Stimulated activated CD8-positive, alpha-beta memory T cell treated with anti-CD3 and anti-CD28 coated beads, Interleukin-7, amount 100 ng/mL, for 48 hours (primary cell): ENCODE results near the gene TMEM213.

Experiments
- DNase-seq, 2 donors: peaks; one replicate each; pipeline ENCODE4 v3.0.0-alpha.2; 2020; ENCODE audit warnings: low read depth in 1 of 2; ENCODE audit errors: extremely low read depth in 1 of 2

TMEM213 gene

DNA sequence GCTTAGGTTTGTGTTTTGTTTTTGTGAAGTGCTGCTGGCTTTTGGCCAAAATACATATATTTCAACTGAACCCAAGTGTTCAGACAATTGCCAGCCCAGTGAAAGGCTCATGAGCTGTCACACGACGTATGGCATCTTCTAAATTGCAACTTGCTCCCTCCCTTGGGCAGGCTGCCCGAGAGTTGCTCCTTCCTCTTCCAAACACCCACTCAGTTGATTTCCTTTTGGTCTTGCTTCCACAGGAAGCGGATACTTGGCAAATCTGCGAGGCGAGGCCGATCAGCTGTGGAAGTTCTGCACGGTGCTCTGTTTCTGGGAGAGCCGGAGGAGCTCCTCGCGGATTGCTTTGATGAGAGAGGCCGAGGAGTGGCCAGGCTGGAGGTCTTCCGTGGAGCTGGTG, 39.8 kb downstream of the TMEM213 start:
- DNase-seq, result no peak

DNA sequence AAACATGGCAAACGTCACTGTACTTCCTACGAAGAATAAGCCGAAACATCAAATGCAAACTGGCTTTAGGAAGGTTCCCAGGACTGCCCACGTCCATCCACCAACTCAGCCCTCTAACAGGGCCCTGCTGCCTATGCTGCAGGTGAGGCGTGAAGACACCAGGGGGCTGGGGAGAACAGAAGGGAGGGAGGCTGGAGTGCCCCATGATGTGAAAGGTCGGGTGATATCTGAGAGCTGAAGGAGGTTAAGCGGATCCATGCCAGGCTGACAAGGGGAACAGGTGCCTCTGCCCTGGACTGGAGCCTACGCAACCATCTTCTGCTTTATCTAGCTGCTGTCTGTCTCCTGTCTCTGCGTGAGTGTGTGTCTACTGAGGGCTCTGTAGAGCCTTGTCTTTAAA, 40.4 kb downstream of the TMEM213 start:
- DNase-seq, result no peak

DNA sequence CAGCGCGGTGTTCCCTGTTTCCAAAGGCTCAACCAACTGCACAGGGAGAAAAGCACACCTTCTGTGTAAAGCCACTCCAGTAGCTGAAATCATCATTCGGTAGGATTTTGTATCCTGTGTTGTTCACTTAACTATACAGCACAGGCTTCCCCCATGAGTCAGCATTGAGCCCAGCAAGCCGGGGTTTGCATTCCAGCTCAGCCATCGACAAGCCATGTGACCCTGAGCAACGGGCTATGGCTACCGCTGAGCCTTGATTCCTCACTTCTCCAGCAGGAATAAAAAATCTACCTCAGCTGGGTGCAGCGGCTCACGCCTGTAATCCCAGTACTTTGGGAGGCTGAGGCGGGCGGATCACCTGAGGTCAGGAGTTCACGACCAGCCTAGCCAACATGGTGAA, 44.3 kb downstream of the TMEM213 start:
- DNase-seq, result no peak

DNA sequence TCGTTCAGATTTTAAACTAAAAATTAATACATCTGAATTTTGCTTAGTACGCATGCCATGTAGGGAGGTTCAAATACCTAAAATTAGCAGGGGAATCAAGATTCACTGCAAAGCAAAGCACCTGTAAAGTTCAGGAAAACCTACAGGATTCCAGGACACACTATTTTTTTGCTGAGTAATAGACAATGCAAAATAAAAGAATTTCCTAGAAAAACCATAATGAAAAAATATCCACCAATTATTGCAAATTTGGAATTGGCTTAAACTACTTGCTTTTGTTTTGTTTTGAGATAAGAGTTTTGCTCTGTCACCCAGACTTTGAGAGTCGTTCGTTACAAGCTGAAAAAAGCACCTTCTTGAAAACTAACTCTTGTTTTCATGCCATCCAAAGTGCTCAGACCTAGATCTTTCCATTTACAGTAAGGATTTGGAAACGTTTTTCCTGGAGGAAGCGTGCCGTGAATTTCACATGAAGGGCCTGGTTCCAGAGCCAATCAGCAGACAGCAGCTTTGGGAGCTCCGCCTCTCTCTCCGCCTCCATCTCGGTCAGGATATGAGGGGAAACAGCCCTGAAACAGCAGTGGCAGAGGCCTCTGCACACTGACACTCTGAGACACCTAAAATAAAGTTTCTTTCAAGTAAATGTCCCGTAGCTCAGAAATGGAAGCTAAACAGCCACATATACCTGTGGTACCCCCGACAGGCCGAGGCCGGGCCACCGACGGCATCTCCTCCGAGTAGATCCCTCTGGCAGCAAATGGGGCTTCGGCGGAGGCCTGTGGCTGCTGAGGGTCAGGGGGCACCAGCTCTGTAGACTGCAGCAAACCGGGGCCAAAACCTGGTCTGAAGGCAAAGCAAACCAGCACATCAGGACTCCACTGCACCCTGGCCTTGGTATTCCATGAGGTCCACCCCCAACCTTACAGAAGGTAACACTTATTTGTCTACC, 46.1 kb downstream of the TMEM213 start:
- DNase-seq, result no peak

DNA sequence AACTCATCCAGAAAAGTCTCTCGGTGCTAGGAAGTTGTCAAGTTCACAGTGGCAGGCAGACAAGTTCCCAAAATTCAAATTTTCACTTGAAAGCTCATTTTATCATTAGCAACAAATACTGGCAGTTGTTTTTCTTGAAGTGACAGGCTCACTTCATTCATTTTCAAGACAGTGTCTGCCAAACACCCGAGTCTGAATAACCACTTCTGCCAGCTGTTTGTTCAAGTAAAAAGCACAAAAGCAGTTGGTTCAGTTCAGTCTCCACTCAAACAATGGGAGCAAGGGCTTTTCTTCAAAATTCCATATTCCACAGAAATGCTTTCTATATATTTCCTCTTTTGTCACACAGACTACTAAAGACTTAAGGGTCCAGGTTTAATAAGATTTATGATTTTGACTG, 47.9 kb downstream of the TMEM213 start:
- no peak for DNase-seq

DNA sequence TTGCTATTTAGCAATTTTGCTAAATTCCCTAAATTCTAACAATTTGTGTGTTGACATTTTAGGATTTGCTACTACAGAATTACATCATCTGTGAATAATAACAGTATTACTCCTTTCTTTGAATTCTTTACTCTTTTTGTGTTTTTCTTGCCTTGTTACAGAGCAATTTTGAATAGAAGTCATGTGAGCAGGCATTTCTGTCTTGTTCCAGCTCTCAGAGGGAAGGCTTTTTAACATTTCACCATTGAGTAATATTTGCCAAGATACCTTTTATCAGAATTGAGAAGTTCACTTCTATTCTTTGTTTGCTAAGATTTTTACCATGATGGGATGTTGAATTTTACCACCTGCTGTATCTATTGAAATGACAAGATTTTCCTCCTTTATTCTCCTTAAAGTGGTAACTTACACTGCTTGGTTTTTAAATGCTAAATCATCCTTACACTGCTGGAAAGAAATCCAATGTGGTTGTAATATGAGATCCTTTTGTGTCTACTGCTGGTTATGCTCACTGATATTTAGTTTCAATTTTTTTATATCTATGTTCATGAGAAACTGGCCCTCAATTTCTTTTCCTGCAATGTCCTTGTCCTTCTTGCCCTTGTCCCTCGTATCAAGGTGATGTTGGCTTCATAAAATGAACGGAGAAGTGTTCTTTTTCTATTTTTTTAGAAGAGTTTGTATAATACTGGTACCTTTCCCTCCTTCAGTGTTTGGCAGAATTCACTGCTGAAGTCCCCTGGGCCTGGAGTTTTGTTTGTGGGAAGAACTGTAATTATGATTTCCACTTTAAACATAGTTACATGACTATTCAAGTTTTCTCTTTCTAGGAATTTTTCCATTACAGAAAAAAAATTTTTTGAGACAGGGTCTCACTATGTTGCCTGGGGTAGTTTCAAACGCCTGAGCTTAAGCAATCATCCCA, 50.5 kb downstream of the TMEM213 start:
- no peak for DNase-seq

DNA sequence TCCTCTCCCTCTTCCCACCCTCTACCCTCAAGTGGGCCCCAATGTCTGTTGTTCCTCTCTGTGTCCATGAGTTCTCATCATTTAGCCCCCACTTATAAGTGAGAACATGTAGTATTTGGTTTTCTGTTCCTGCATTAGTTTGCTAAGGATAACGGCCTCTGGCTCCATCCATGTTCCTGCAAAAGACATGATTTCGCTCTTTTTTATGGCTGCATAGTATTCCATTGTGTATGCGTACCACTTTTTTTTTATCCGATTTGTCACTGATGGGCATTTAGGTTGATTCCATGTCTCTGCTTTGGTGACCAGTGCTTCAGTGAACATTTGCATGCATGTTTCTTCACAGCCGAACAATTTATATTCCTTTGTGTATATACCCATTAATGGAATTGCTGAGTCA, 51.9 kb downstream of the TMEM213 start:
- DNase-seq, result no peak

DNA sequence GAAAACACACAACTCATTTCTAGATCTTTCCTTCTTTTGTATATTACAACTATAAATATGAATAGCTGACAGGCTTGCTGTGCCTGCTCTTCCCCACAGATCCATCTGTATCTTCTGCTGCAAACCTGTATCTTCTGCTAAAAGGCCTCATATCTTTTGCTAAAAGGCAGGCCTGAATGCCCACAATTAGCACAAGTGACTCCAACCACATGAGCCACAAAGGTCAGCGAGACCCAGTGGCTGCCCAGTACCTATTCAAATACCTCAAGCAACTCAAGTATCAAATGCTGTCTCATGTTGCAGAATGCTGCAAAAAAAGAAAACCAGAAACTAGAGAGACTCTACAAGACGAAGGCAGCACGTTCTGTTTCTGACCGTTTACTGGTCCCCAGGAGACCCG, 54.7 kb downstream of the TMEM213 start:
- no peak for DNase-seq

DNA sequence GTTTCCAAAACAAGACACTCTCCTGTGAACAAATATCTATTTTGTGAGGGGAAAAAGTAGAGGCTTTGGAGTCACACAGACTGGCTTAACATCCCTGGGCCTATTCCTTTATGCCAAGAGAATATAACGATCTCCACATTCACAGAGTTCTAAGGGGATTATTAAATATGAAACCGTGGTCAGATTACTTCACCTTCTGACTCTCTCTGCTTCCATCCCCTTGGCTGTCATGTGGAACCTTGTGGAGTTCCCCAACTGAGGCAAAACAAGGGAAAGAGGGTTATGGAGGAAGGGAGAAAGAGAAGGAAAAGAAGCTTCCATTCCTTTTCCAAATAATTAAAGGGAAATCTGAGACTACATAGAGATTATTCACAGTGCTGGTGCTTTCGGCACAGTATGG, 55.7 kb downstream of the TMEM213 start:
- DNase-seq, result no peak

DNA sequence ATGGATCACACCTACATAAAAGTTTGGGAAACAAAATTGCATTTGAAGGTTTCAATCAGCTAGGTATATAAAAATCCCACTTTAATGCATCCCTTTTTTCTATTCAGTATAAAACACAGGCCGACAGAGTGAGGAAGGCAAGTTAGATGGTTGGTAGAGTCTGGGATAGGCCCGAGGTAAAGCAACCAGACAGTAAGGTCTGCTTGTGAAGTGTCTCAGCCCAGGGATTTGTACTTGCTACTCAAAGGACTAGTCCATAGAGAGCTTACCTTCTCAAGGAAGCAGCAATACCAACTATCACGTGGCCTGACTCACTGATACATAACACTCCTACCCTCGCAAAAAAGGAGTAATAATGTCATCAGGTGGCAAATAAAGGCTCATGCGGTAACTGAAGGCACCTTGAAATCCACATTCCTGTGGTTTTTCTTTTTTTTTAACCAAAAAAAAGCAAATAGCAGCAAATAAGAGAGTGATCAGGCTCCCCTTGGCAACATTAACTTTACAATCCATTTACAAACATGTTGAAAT, 56.4 kb downstream of the TMEM213 start:
- no peak for DNase-seq

DNA sequence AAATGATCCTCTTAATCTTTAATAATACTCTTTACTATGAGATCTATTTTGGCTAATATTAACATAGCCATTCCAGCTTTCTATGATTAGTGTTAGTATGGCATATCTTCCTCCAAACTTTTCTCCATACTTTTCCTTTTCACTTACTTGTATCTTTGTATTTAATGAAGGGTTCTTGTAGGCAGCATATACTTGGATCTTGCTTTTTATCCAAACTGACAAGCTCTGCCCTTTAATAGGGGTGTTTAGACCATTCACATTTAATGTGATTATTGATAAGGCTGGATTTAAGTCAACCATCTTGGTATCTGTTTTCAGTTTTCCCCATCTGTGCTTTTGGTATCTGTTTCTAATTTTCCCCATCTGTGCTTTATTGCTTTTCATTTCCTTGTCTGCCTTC, 59.9 kb downstream of the TMEM213 start:
- DNase-seq, result no peak

DNA sequence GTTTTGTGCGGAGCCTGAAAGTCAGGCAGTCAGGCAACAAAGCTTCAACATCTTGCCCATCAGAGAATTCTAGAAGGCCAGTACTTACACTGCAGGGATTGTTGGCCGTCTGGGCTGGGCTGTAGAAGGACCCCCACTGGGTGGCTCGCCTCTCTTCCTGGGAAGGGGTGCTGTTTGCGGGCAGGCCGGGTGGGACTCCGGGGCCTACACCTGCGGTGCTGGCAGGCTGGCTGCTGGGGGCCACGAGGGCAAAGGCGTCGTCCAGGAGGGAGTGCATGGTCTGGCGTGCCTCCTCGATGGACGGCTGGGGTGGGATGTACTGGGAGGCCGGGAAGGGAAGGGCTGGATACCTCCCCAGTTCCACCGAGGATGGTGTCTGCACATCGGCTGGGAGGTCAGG, 63.3 kb downstream of the TMEM213 start:
- DNase-seq, result no peak

DNA sequence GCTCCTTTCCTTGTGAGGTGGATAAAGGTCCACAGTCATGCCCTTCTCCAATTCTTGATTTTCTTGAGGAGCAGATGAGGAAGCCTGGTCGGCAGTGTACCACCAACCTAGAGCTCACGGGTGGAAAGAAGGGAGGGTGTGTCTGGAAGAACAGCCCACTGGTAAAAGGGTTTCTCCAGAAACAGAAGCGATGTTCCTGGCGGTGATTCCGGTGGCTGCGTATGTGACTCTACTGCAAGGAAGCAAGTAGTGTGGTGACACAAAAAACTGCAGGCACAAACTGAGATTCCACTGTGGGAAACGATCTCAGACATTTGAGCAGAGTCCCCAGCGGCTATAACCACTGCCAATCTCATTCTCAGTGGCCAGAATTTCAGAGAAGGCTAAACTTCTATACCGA, 66.1 kb downstream of the TMEM213 start:
- DNase-seq, result no peak

DNA sequence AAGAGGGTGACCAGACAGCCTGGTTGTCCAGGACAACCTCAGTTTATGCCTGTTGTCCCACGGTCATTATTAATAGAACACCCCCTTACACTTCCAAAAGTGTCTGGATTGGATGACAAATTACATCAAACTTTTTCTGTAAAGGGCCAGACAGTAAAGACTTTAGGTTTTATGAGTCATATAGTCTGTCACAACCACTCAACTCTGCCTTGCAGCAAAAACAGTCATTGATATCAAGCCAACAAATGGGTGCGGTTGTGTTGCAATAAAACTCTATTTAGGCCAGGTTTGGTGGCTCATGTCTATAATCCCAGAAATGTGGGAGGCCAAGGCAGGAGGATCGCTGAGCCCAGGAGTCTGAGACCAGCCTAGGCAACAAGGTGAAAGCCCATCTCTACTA, 66.9 kb downstream of the TMEM213 start:
- DNase-seq, result no peak

DNA sequence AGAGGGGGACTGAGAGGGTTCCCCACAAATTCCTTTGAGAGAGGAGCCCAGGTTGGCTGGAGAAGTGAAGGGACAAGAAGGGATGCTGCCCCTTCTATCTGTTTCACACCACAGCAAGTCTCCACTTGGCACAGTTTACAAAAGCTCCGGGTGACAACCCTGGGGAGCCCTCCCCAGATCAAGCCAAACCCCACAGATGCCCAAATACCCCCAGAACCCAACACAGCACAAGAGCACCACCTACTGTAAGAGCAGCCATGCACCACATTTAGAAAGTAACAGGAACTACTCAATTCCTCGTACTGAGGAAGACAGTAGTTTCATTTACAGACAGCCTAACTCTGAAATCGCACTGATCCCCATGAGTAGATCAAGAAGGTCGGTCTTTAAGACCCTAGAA, 68.0 kb downstream of the TMEM213 start:
- DNase-seq, result peak in 1 of 2 donors; percentile 17

DNA sequence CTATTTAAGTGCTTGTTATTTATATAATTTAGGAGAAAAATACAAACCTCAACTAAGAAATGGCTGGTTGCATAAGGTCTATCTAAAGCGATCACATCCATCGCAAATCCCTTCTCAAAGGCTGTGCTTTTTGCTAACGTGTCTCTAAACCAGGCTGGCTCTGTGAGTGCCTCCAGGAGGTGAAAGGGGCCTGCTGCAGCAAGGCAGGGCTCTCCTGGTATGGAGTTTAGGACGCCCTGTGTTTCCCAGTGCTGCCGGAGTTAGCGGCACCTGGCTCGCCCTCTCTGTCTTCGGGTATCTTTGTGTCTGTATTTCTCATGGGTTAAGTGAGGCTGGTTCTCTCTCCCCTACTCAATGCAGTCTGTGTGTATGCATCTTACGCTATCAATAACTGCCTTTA, 68.6 kb downstream of the TMEM213 start:
- DNase-seq, result no peak

DNA sequence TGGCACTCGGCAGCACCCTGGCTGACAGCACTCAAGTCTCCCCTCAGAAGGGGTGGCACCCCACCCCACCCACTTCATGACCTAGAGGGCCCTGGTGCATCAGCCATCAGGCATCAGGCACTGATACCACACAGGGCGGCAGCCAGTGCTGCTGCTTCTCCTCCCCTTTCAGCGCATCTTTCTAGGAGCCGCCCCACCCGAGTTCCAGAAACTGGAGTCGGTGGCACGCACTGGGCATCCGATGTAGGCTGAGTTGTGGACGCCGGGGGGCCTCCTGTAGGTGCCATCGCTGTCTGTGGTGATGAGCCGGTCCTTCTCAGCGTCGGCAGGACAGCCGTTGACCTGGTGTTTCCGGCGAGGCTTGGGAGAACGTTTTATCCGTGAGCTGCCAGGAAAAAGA, 70.0 kb downstream of the TMEM213 start:
- DNase-seq, result no peak

DNA sequence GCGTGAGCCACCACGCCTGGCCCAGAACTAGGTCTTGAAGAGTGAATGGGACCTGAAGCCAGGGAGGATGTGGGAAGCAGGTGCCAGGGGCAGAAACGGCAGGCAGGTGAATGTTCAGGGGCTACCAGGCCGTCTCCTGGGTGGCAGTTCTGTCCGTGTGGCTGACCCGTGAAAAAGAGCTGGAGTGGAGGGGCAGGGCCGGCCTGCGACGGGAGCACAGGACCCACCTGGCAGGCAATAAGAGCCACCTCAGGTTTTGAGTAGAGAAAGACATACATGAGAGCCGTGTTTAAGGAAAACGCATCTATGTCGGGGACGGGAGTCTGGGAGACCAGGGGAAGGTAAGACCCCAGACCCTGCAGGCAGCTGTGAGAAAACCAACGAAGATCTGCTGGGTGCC, 70.9 kb downstream of the TMEM213 start:
- DNase-seq, result no peak

DNA sequence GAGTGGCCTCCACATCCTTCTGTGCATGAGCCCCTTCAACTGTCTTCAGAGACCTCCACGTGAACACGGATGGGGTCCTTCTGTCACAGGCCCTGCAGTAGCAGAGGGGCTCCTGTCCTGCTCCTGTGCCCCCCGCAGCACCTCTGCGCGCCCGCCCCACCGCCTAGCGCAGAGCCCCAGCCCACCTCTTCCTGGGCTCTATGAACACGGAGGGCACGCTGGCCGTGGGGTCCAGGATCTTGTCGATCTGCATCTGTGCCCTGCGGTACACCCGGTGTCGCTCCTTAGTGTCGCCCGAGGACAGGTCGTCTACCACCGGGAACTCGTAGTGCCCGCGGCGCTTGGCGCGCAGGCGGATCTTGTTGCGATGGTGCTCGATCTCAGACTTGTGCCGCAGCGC, 71.6 kb downstream of the TMEM213 start:
- no peak for DNase-seq

DNA sequence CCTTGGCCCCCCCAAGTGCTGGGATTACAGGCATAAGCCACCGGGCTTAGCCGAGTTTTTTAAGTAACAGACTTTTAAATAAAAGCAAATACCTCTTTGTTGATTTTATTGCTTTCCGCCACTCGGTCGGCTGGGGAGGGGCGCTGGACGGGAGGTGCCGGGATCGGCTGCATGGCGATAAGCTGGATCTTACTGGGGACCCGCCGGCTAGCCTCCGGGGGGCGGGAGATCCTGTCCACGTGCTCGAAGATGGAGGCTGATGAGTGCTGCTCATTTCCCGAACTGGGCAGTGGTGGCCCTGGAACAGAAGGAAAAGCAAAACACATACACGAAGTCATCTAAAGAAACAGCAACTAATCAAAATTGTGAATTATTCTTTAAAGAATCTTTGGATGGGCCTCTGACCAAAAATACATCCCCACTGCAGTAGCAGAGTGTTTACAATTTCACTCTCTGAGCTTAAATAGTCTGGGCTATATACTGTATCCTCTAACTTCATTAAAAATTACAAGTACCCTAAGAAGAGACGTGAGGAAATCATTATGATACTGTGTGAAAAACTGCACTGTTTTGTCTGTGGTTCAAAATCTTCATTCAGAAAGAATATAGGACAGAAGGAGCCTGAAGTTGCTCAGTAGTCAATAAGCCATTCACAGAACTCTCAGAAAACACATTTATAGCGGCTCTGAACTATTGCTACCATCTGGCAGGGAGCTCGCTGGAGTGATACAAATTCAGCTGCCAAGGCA, 73.4 kb downstream of the TMEM213 start:
- no peak for DNase-seq

DNA sequence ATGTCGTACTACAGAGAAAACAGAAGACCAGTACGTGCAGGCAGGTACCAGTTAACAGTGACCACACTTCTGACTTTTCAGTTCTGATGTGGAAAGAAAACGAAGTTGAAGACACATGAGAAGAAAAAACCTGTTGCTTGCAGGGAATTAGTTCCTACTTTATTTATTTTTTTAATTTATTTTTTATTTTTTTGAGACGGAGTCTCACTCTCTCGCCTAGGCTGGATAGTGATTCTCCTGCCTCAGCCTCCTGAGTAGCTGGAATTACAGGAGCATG, 74.0 kb downstream of the TMEM213 start:
- no peak for DNase-seq
